ENCODE results near the gene MTG2. TPM values are rescaled to one million over a fixed set of nuclear protein-coding genes. Genes with fewer than 3 reads are reported as not detected.

The MTG2 gene
- total and polyA plus RNA-seq, 2 of the 13 experiments (the other 11 are each of a cell fraction or from before 2014, with no cell fraction given), result 20.4 to 37.8 TPM

DNA sequence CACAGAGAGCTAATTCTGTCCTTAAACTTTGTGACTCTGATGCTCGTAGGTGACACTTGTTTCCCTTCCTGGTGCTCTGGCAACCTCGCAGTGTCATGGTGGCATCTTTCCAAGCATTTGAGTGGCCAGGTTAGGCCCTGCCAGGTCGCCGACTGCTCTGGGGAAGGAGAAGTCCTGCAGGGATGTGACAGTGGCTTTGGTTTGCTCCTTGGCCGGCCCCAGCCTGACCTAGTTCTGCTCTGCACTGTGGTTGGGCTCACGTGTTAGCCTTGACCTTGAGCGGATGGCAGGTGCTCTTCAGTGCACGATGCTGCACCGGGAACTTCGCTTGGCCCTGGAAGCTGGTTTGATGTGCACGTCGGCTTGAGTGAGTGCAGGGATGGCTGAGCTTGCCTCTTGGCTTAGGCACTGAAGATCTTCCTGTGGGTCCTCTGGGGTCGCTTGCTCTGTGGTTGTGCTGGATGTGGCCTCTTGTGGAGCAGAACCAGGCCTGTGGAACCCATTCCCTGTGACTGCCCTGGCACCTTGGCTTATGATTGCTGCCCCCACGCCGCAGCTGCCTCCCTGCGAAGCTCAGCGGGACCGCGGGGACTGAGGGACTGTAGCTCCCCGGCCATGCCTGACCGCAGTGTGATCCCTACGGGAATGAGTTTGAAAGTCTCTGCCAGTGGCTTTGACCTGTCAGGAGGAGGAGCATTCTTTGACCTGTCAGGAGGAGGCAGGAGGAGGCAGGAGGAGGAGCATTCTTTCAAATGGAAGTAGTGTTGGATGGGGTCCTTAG, 64.2 kb downstream of the MTG2 start (continued):
- TF ChIP-seq, protein P1, sequence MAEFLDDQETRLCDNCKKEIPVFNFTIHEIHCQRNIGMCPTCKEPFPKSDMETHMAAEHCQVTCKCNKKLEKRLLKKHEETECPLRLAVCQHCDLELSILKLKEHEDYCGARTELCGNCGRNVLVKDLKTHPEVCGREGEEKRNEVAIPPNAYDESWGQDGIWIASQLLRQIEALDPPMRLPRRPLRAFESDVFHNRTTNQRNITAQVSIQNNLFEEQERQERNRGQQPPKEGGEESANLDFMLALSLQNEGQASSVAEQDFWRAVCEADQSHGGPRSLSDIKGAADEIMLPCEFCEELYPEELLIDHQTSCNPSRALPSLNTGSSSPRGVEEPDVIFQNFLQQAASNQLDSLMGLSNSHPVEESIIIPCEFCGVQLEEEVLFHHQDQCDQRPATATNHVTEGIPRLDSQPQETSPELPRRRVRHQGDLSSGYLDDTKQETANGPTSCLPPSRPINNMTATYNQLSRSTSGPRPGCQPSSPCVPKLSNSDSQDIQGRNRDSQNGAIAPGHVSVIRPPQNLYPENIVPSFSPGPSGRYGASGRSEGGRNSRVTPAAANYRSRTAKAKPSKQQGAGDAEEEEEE (CRISPR knock-in tag; IDR thresholded peaks at IDR 0.05; ENCODE audit: borderline replicate concordance), result no peak
- TF ChIP-seq ZNF589 (CRISPR knock-in tag; conservative IDR thresholded peaks at IDR 0.05) (no peak), SIX4 (CRISPR knock-in tag; IDR thresholded peaks at IDR 0.05) (no peak), MXI1 (IDR thresholded peaks at IDR 0.05; ENCODE audit: borderline replicate concordance, low read depth, low read length) (peak; percentile 46; the same call in 1 of the 3 replicates), ZNF619 (CRISPR knock-in tag; IDR thresholded peaks at IDR 0.05) (no peak), ZNF644 (CRISPR knock-in tag; IDR thresholded peaks at IDR 0.05; ENCODE audit: low read depth) (no peak), HIVEP1 (CRISPR knock-in tag; IDR thresholded peaks at IDR 0.05) (no peak), DPF2 (CRISPR knock-in tag; IDR thresholded peaks at IDR 0.05; ENCODE audit: borderline replicate concordance, low read depth) (no peak), KLF15 (CRISPR knock-in tag; IDR thresholded peaks at IDR 0.05; ENCODE audit: borderline replicate concordance) (no peak), ZNF556 (CRISPR knock-in tag; IDR thresholded peaks at IDR 0.05; ENCODE audit: borderline replicate concordance) (no peak), ZNF746 (CRISPR knock-in tag; IDR thresholded peaks at IDR 0.05) (no peak), ZBTB38 (CRISPR knock-in tag; IDR thresholded peaks at IDR 0.05) (peak; percentile 98), FOXA1 (IDR thresholded peaks at IDR 0.05) (no peak), FOXA1 (CRISPR knock-in tag; IDR thresholded peaks at IDR 0.05) (no peak), ZNF331 (CRISPR knock-in tag; IDR thresholded peaks at IDR 0.05) (peak; percentile 68), XRCC5 (optimal IDR thresholded peaks at IDR 0.05; ENCODE audit: low read length) (no peak), NFKBIZ (CRISPR knock-in tag; IDR thresholded peaks at IDR 0.05) (no peak), KAT8 (CRISPR knock-in tag; IDR thresholded peaks at IDR 0.05) (no peak), YEATS2 (CRISPR knock-in tag; IDR thresholded peaks at IDR 0.05; ENCODE audit: borderline replicate concordance) (no peak), ZNF253 (CRISPR knock-in tag; IDR thresholded peaks at IDR 0.05; ENCODE audit: borderline replicate concordance) (no peak), RXRA (CRISPR knock-in tag; IDR thresholded peaks at IDR 0.05) (peak; percentile 88), CBX5 (CRISPR knock-in tag; IDR thresholded peaks at IDR 0.05; ENCODE audit: borderline replicate concordance) (no peak; the same call in 1 of the 2 replicates), BORCS8-MEF2B (CRISPR knock-in tag; IDR thresholded peaks at IDR 0.05) (0 out of 2 replicates have a peak, but pooled peaks have one; percentile 29), POLR2G (IDR thresholded peaks at IDR 0.05; ENCODE audit: low read depth, low read length) (no peak), JUN (CRISPR knock-in tag; IDR thresholded peaks at IDR 0.05) (no peak), MTF2 (CRISPR knock-in tag; IDR thresholded peaks at IDR 0.05; ENCODE audit: borderline replicate concordance) (no peak), ZNF207 (IDR thresholded peaks at IDR 0.05; ENCODE audit: borderline replicate concordance) (no peak)
- TF ChIP-seq, protein P2, sequence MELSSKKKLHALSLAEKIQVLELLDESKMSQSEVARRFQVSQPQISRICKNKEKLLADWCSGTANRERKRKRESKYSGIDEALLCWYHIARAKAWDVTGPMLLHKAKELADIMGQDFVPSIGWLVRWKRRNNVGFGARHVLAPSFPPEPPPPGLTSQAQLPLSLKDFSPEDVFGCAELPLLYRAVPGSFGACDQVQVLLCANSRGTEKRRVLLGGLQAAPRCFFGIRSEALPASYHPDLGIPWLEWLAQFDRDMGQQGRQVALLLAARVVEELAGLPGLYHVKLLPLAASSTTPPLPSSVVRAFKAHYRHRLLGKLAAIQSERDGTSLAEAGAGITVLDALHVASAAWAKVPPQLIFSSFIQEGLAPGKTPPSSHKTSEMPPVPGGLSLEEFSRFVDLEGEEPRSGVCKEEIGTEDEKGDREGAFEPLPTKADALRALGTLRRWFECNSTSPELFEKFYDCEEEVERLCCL (CRISPR knock-in tag; IDR thresholded peaks at IDR 0.05; ENCODE audit: borderline replicate concordance), result no peak
- TF ChIP-seq, protein P3, sequence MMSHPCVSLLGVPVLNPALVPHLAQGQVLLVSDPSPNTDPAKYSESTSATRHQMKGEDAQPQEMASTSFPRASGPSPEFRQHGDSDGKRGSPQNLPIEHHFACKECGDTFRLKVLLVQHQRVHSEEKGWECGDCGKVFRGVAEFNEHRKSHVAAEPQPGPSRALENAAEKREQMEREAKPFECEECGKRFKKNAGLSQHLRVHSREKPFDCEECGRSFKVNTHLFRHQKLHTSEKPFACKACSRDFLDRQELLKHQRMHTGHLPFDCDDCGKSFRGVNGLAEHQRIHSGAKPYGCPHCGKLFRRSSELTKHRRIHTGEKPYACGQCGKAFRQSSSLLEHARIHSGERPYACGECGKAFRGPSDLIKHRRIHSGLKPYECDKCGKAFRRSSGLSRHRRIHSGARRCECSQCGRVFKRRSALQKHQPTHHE (CRISPR knock-in tag; IDR thresholded peaks at IDR 0.05; ENCODE audit: borderline replicate concordance), result no peak

All from HepG2 (cell line).